ENCODE results near the gene MCM7. TPM values are rescaled to one million over a fixed set of nuclear protein-coding genes. Genes with fewer than 3 reads are reported as not detected.
A peak's percentile ranks its signal among the peaks of the same experiment; 100 is the strongest.

MCM7 gene
- total RNA-seq, 1 experiment from 2014 or later, result 176 TPM

GRCh38 chr7:100126239-100126930 lies 25.2 kb upstream of the MCM7 start:
- in situ Hi-C loops (cut with HindIII; ENCODE audit: low pct_unique_long_range_greater_than_20kb, low sequenced_read_pairs), result no loop called here
- DNase-seq (ENCODE audit: low read depth, low spot score), result no peak

GRCh38 chr7:100124301-100125230 lies 23.4 kb upstream of the MCM7 start:
- no peak for DNase-seq (ENCODE audit: low read depth, low spot score)
- in situ Hi-C loops (cut with HindIII; ENCODE audit: low pct_unique_long_range_greater_than_20kb, low sequenced_read_pairs), result no loop called here

GRCh38 chr7:100122568-100122967 lies 21.4 kb upstream of the MCM7 start:
- DNase-seq (ENCODE audit: low read depth, low spot score), result no peak
- in situ Hi-C loops (cut with HindIII; ENCODE audit: low pct_unique_long_range_greater_than_20kb, low sequenced_read_pairs), result no loop called here

- DNase-seq (ENCODE audit: low read depth, low spot score), result peak; percentile 96
- in situ Hi-C loops (cut with HindIII; ENCODE audit: low pct_unique_long_range_greater_than_20kb, low sequenced_read_pairs), result no loop called here
Measured at GRCh38 chr7:100122067-100122466, 20.9 kb upstream of the MCM7 start.

GRCh38 chr7:100120733-100121036 lies 19.5 kb upstream of the MCM7 start:
- in situ Hi-C loops (cut with HindIII; ENCODE audit: low pct_unique_long_range_greater_than_20kb, low sequenced_read_pairs), result no loop called here

GRCh38 chr7:100119970-100120732 lies 19.0 kb upstream of the MCM7 start:
- peak; percentile 86 for DNase-seq (ENCODE audit: low read depth, low spot score)
- in situ Hi-C loops (cut with HindIII; ENCODE audit: low pct_unique_long_range_greater_than_20kb, low sequenced_read_pairs), result no loop called here

More at GRCh38 chr7:100120733-100121036, 19.5 kb upstream of the MCM7 start:
- DNase-seq (ENCODE audit: low read depth, low spot score), result no peak

- DNase-seq (ENCODE audit: low read depth, low spot score), result peak; percentile 97
- in situ Hi-C loops (cut with HindIII; ENCODE audit: low pct_unique_long_range_greater_than_20kb, low sequenced_read_pairs), result no loop called here
Measured at GRCh38 chr7:100119072-100119969, 18.1 kb upstream of the MCM7 start, which contains the start of the genes CNPY4 and TAF6. Gene CNPY4, plus strand, starts transcription at chr7:100119634. Its CDS starts 111 bp downstream, at chr7:100119745. Gene TAF6, minus strand, starts transcription at chr7:100119358. Its CDS starts 5,149 bp downstream, at chr7:100114209.

- in situ Hi-C loops (cut with HindIII; ENCODE audit: low pct_unique_long_range_greater_than_20kb, low sequenced_read_pairs), result no loop called here
- peak; percentile 67 for DNase-seq (ENCODE audit: low read depth, low spot score)
Measured at GRCh38 chr7:100118388-100119071, 17.3 kb upstream of the MCM7 start.

GRCh38 chr7:100115026-100115425 lies 13.8 kb upstream of the MCM7 start:
- DNase-seq (ENCODE audit: low read depth, low spot score), result no peak
- in situ Hi-C loops (cut with HindIII; ENCODE audit: low pct_unique_long_range_greater_than_20kb, low sequenced_read_pairs), result no loop called here

GRCh38 chr7:100111914-100112313 lies 10.7 kb upstream of the MCM7 start:
- no peak for DNase-seq (ENCODE audit: low read depth, low spot score)
- in situ Hi-C loops (cut with HindIII; ENCODE audit: low pct_unique_long_range_greater_than_20kb, low sequenced_read_pairs), result no loop called here

GRCh38 chr7:100111156-100111555 lies 10.0 kb upstream of the MCM7 start:
- no peak for DNase-seq (ENCODE audit: low read depth, low spot score)
- in situ Hi-C loops (cut with HindIII; ENCODE audit: low pct_unique_long_range_greater_than_20kb, low sequenced_read_pairs), result no loop called here

- in situ Hi-C loops (cut with HindIII; ENCODE audit: low pct_unique_long_range_greater_than_20kb, low sequenced_read_pairs), result no loop called here
- no peak for DNase-seq (ENCODE audit: low read depth, low spot score)
Measured at GRCh38 chr7:100109521-100110163, 8.4 kb upstream of the MCM7 start.

- DNase-seq (ENCODE audit: low read depth, low spot score), result no peak
- in situ Hi-C loops (cut with HindIII; ENCODE audit: low pct_unique_long_range_greater_than_20kb, low sequenced_read_pairs), result no loop called here
Measured at GRCh38 chr7:100107890-100108289, 6.7 kb upstream of the MCM7 start.

- DNase-seq (ENCODE audit: low read depth, low spot score), result no peak
- in situ Hi-C loops (cut with HindIII; ENCODE audit: low pct_unique_long_range_greater_than_20kb, low sequenced_read_pairs), result no loop called here
Measured at GRCh38 chr7:100107125-100107737, 6.0 kb upstream of the MCM7 start.

- no peak for DNase-seq (ENCODE audit: low read depth, low spot score)
- in situ Hi-C loops (cut with HindIII; ENCODE audit: low pct_unique_long_range_greater_than_20kb, low sequenced_read_pairs), result no loop called here
Measured at GRCh38 chr7:100106633-100107032, 5.4 kb upstream of the MCM7 start.

GRCh38 chr7:100105534-100105933 lies 4.3 kb upstream of the MCM7 start:
- no peak for DNase-seq (ENCODE audit: low read depth, low spot score)
- in situ Hi-C loops (cut with HindIII; ENCODE audit: low pct_unique_long_range_greater_than_20kb, low sequenced_read_pairs), result no loop called here
